ENCODE results near the gene OSM. TPM values are rescaled to one million over a fixed set of nuclear protein-coding genes. Genes with fewer than 3 reads are reported as not detected.

Gene OSM
- polyA plus RNA-seq, 2 of the 4 experiments (the other 2 are of a cell fraction): not detected

- CTCF ChIA-PET: interaction anchor here (1.0 to 2.4 kb wide), 3 partner anchors 39 to 144 kb away, joined by 3 to 15 read pairs (median 5); no protein-coding TSS in a partner anchor
Measured at GRCh38 chr22:30251711-30252110, 14.9 kb downstream of the OSM start.

GRCh38 chr22:30250661-30251267 is 15.9 kb downstream of the OSM start:
- TF ChIP-seq EHF (CRISPR knock-in tag; IDR thresholded peaks at IDR 0.05): no peak; the same call in 1 of the 2 replicates
- peak; percentile 81 for TF ChIP-seq HOXB13 (CRISPR knock-in tag; IDR thresholded peaks at IDR 0.05; ENCODE audit: low read depth)
- 0 out of 2 replicates have a peak, but pooled peaks have one; percentile 60 for TF ChIP-seq TP53 (CRISPR knock-in tag; IDR thresholded peaks at IDR 0.05)
- 0 out of 2 replicates have a peak, but pooled peaks have one; percentile 45 for TF ChIP-seq ATOH8 (CRISPR knock-in tag; IDR thresholded peaks at IDR 0.05; ENCODE audit: low read depth)
- TF ChIP-seq JUN (IDR thresholded peaks at IDR 0.05): peak in 1 of 2 experiments; percentile 38; a peak in 1 of 5 replicates
- peak; percentile 62; the same call in 1 of the 2 replicates for TF ChIP-seq HOXB5 (CRISPR knock-in tag; IDR thresholded peaks at IDR 0.05)
- 0 out of 2 replicates have a peak, but pooled peaks have one; percentile 7 for TF ChIP-seq MAX (IDR thresholded peaks at IDR 0.05)
- TF ChIP-seq GATA3 (IDR thresholded peaks at IDR 0.05; ENCODE audit: borderline replicate concordance): 0 out of 2 replicates have a peak, but pooled peaks have one; percentile 14
- TF ChIP-seq PBX3 (IDR thresholded peaks at IDR 0.05): no peak
- no peak for TF ChIP-seq FOSL2 (IDR thresholded peaks at IDR 0.05)
- peak; percentile 30; the same call in 1 of the 2 replicates for TF ChIP-seq FOSL2 (CRISPR knock-in tag; IDR thresholded peaks at IDR 0.05)
- TF ChIP-seq KDM5A (IDR thresholded peaks at IDR 0.05): no peak
- TF ChIP-seq HOXA7 (CRISPR knock-in tag; IDR thresholded peaks at IDR 0.05): 0 out of 2 replicates have a peak, but pooled peaks have one; percentile 54
- no peak for TF ChIP-seq EHMT2 (IDR thresholded peaks at IDR 0.05; ENCODE audit: low read depth)
- Histone ChIP-seq H3K4me3 (0 out of 3 replicates have a peak overlapping the region, but pooled peaks have one; percentile 21), H3K4me2 (peak overlapping the region; percentile 99), H3K4me1 (peaks cover 95% of the 10 kb centered on the region), H3K27ac (peak overlapping the region; percentile 99 to 100), H3K9me3 (no peaks in the 10 kb centered on the region)
- ATAC-seq (peak; percentile 5 to 26; a peak in 3 of 6 replicates), DNase-seq (ENCODE audit: low read depth in 1 of 2, low spot score in 1 of 2) (peak; percentile 54 to 75), FAIRE-seq (no peak)
- ChIA-PET CTCF (interaction anchor here (0.9 to 2.4 kb wide), 6 partner anchors 12 to 143 kb away, joined by 3 to 15 read pairs (median 4); no protein-coding TSS in a partner anchor), POLR2A (interaction anchor here (0.7 to 1.3 kb wide), 3 partner anchors 12 to 40 kb away, joined by 3 to 8 read pairs (median 4); no protein-coding TSS in a partner anchor)
- 10% methylated on average over 2 of the region's 12 CpGs for WGBS (ENCODE audit: missing lambda C conversion rate)

More at GRCh38 chr22:30251711-30252110, 14.9 kb downstream of the OSM start:
- FAIRE-seq (no peak), DNase-seq (ENCODE audit: low read depth in 1 of 2, low spot score in 1 of 2) (no peak), ATAC-seq (no peak)
- Histone ChIP-seq H3K4me3 (peak overlapping the region; percentile 28; the same call in 2 of the 3 replicates), H3K4me2 (peak overlapping the region; percentile 99), H3K27ac (peak overlapping the region; percentile 99 to 100), H3K9me3 (no peaks in the 10 kb centered on the region), H3K4me1 (peaks cover 86% of the 10 kb centered on the region)
- TF ChIP-seq, protein P1, sequence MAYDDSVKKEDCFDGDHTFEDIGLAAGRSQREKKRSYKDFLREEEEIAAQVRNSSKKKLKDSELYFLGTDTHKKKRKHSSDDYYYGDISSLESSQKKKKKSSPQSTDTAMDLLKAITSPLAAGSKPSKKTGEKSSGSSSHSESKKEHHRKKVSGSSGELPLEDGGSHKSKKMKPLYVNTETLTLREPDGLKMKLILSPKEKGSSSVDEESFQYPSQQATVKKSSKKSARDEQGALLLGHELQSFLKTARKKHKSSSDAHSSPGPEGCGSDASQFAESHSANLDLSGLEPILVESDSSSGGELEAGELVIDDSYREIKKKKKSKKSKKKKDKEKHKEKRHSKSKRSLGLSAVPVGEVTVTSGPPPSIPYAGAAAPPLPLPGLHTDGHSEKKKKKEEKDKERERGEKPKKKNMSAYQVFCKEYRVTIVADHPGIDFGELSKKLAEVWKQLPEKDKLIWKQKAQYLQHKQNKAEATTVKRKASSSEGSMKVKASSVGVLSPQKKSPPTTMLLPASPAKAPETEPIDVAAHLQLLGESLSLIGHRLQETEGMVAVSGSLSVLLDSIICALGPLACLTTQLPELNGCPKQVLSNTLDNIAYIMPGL (CRISPR knock-in tag; IDR thresholded peaks at IDR 0.05; ENCODE audit: borderline replicate concordance): 0 out of 2 replicates have a peak, but pooled peaks have one; percentile 1
- TF ChIP-seq POLR2A (IDR thresholded peaks at IDR 0.05; ENCODE audit: low read length) (no peak), ZSCAN20 (CRISPR knock-in tag; IDR thresholded peaks at IDR 0.05) (peak; percentile 46; the same call in 1 of the 2 replicates)
- POLR2A ChIA-PET: interaction anchor here (0.6 kb wide), 1 partner anchor 13 kb away, joined by 3 read pairs; no protein-coding TSS in a partner anchor
- whole genome bisulfite sequencing (ENCODE audit: missing lambda C conversion rate): 4% methylated on average over 10 of the region's 10 CpGs

All from A549 (cell line).